Activated naive CD8-positive, alpha-beta T cell treated with anti-CD3 and anti-CD28 coated beads for 36 hours (primary cell): Measurements from ENCODE around the gene NSUN4. TPM values are rescaled to one million over a fixed set of nuclear protein-coding genes. Genes with fewer than 3 reads are reported as not detected.

ENCODE experiments used
- DNase-seq: peaks from one replicate; pipeline ENCODE4 v3.0.0; 2021
- H3K27ac Mint-ChIP-seq: one replicate; pipeline ENCODE4 v1.8.0; 2022; ENCODE audit warnings: mild to moderate bottlenecking, moderate library complexity, mixed read lengths
- H3K27me3 Mint-ChIP-seq: one replicate; pipeline ENCODE4 v1.8.0; 2022; ENCODE audit warnings: mild to moderate bottlenecking, mixed read lengths
- H3K36me3 Mint-ChIP-seq: one replicate; pipeline ENCODE4 v1.8.0; 2021; ENCODE audit warnings: mild to moderate bottlenecking, mixed read lengths
- H3K4me1 Mint-ChIP-seq: one replicate; pipeline ENCODE4 v1.8.0; 2021; ENCODE audit warnings: mixed read lengths
- H3K4me3 Mint-ChIP-seq: one replicate; pipeline ENCODE4 v1.8.0; 2022; ENCODE audit warnings: mild to moderate bottlenecking, moderate library complexity, mixed read lengths
- H3K9me3 Mint-ChIP-seq: one replicate; pipeline ENCODE4 v1.8.0; 2022; ENCODE audit warnings: mixed read lengths
- total RNA-seq, 2 experiments: library from RNA; stranded (reverse); gene quantifications; one replicate each; pipeline ENCODE4 v1.2.3, GENCODE V29; 2021

The NSUN4 gene
- total RNA-seq, 2 experiments from 2014 or later, result 32.0 to 32.5 TPM

- no peak overlapping the region for H3K4me3 Mint-ChIP-seq
- no peaks in the 10 kb centered on the region for H3K36me3 Mint-ChIP-seq
- no peak for DNase-seq
- no peaks in the 10 kb centered on the region for H3K9me3 Mint-ChIP-seq
- no peak overlapping the region for H3K27ac Mint-ChIP-seq
- H3K4me1 Mint-ChIP-seq, result peaks cover 2% of the 10 kb centered on the region
- no peaks in the 10 kb centered on the region for H3K27me3 Mint-ChIP-seq
Observed at GRCh38 chr1:46404482-46405196, 64.0 kb downstream of the NSUN4 start.

- no peaks in the 10 kb centered on the region for H3K36me3 Mint-ChIP-seq
- H3K27me3 Mint-ChIP-seq, result no peaks in the 10 kb centered on the region
- no peaks in the 10 kb centered on the region for H3K9me3 Mint-ChIP-seq
- peaks cover 2% of the 10 kb centered on the region for H3K4me1 Mint-ChIP-seq
- H3K4me3 Mint-ChIP-seq, result no peak overlapping the region
- no peak overlapping the region for H3K27ac Mint-ChIP-seq
- DNase-seq, result no peak
Observed at GRCh38 chr1:46405197-46405555, 64.6 kb downstream of the NSUN4 start.

- DNase-seq, result no peak
- Mint-ChIP-seq H3K27ac (no peak overlapping the region), H3K4me1 (no peaks in the 10 kb centered on the region), H3K36me3 (no peaks in the 10 kb centered on the region), H3K4me3 (no peak overlapping the region), H3K9me3 (no peaks in the 10 kb centered on the region), H3K27me3 (no peaks in the 10 kb centered on the region)
Observed at GRCh38 chr1:46405724-46406123, 65.1 kb downstream of the NSUN4 start.

- Mint-ChIP-seq H3K27me3 (no peaks in the 10 kb centered on the region), H3K4me1 (no peaks in the 10 kb centered on the region), H3K36me3 (no peaks in the 10 kb centered on the region), H3K9me3 (no peaks in the 10 kb centered on the region), H3K27ac (no peak overlapping the region), H3K4me3 (no peak overlapping the region)
- no peak for DNase-seq
Observed at GRCh38 chr1:46406881-46407608, 66.4 kb downstream of the NSUN4 start.

- H3K36me3 Mint-ChIP-seq, result no peaks in the 10 kb centered on the region
- no peaks in the 10 kb centered on the region for H3K9me3 Mint-ChIP-seq
- H3K27me3 Mint-ChIP-seq, result no peaks in the 10 kb centered on the region
- no peak for DNase-seq
- H3K27ac Mint-ChIP-seq, result no peak overlapping the region
- no peak overlapping the region for H3K4me3 Mint-ChIP-seq
- H3K4me1 Mint-ChIP-seq, result no peaks in the 10 kb centered on the region
Observed at GRCh38 chr1:46407636-46408035, 67.0 kb downstream of the NSUN4 start.

- H3K27me3 Mint-ChIP-seq, result no peaks in the 10 kb centered on the region
- H3K27ac Mint-ChIP-seq, result no peak overlapping the region
Observed at GRCh38 chr1:46408356-46409062, 67.9 kb downstream of the NSUN4 start.

GRCh38 chr1:46409063-46409372 is 68.4 kb downstream of the NSUN4 start:
- Mint-ChIP-seq H3K27me3 (no peaks in the 10 kb centered on the region), H3K9me3 (no peaks in the 10 kb centered on the region), H3K36me3 (no peaks in the 10 kb centered on the region), H3K4me1 (no peaks in the 10 kb centered on the region), H3K27ac (no peak overlapping the region), H3K4me3 (no peak overlapping the region)
- no peak for DNase-seq

More at GRCh38 chr1:46408356-46409062, 67.9 kb downstream of the NSUN4 start:
- Mint-ChIP-seq H3K9me3 (no peaks in the 10 kb centered on the region), H3K4me3 (no peak overlapping the region), H3K36me3 (no peaks in the 10 kb centered on the region), H3K4me1 (no peaks in the 10 kb centered on the region)
- DNase-seq, result no peak

- H3K27me3 Mint-ChIP-seq, result no peaks in the 10 kb centered on the region
- no peak overlapping the region for H3K27ac Mint-ChIP-seq
- H3K4me1 Mint-ChIP-seq, result no peaks in the 10 kb centered on the region
- no peak overlapping the region for H3K4me3 Mint-ChIP-seq
- no peaks in the 10 kb centered on the region for H3K36me3 Mint-ChIP-seq
- no peaks in the 10 kb centered on the region for H3K9me3 Mint-ChIP-seq
- DNase-seq, result no peak
Observed at GRCh38 chr1:46410156-46411009, 69.8 kb downstream of the NSUN4 start.

- H3K36me3 Mint-ChIP-seq, result no peaks in the 10 kb centered on the region
- H3K27ac Mint-ChIP-seq, result no peak overlapping the region
- no peaks in the 10 kb centered on the region for H3K9me3 Mint-ChIP-seq
- no peaks in the 10 kb centered on the region for H3K4me1 Mint-ChIP-seq
- H3K27me3 Mint-ChIP-seq, result no peaks in the 10 kb centered on the region
- no peak for DNase-seq
- H3K4me3 Mint-ChIP-seq, result no peak overlapping the region
Observed at GRCh38 chr1:46411010-46411405, 70.4 kb downstream of the NSUN4 start.

Other genes starting within 250 kb of the NSUN4 start
- 1 to 10 TPM; 1.1 to 1.8 TPM for gene PIK3R3, start 208.2 kb upstream of the NSUN4 start, total RNA-seq
- under 1 TPM in 1 of 2 experiments, not detected in 1; 0.28 TPM for gene TSPAN1, start 165.7 kb upstream of the NSUN4 start, total RNA-seq
- gene P3R3URF, start 164.3 kb upstream of the NSUN4 start, total RNA-seq, result not detected
- 10 to 100 TPM; 34.3 to 38.8 TPM for gene POMGNT1, start 142.4 kb upstream of the NSUN4 start, total RNA-seq
- gene LURAP1, start 137.5 kb upstream of the NSUN4 start, total RNA-seq, result not detected
- gene RAD54L, start 93.0 kb upstream of the NSUN4 start, total RNA-seq, result 10 to 100 TPM; 61.8 to 66.3 TPM
- 10 to 100 TPM; 33.6 to 35.6 TPM for gene LRRC41, start 37.2 kb upstream of the NSUN4 start, total RNA-seq
- gene UQCRH, start 37.1 kb upstream of the NSUN4 start, total RNA-seq, result 100 to 1,000 TPM; 455 to 457 TPM
- 1 to 10 TPM; 2.8 to 3.4 TPM for gene FAAH, start 53.5 kb downstream of the NSUN4 start, total RNA-seq
- not detected for gene DMBX1, start 149.0 kb downstream of the NSUN4 start, total RNA-seq
- gene KNCN, start 210.8 kb downstream of the NSUN4 start, total RNA-seq, result not detected